OCI-LY7 (cell line): ENCODE results near the gene MYO7A. TPM values are rescaled to one million over a fixed set of nuclear protein-coding genes. Genes with fewer than 3 reads are reported as not detected.

Experiments used
- BruUV-seq: library from RNA; stranded (reverse); fragments of 400-500 nt; replicated peaks from 2 replicates; lab custom pipeline; 2021; lab: Mats Ljungman, UMichigan
- CTCF ChIA-PET: fragments of 300-600 bp; sonication (Branson Sonifier 250); formaldehyde crosslinking; loops from one replicate; lab custom pipeline; 2022; ENCODE audit warnings: antibody characterized with exemption; ENCODE audit not compliant: unreplicated experiment; lab: Charles Lee
- POLR2A ChIA-PET: fragments of 300-600 bp; sonication (Branson Sonifier 250); formaldehyde crosslinking; loops from one replicate; lab custom pipeline; 2022; ENCODE audit warnings: antibody characterized with exemption; lab: Charles Lee
- DNase-seq: peaks from one replicate; pipeline ENCODE4 v3.0.0-alpha.2; 2015; ENCODE audit warnings: low spot score
- H2AFZ ChIP-seq: fragments of 200-600 bp; sonication (generic), shearing (Covaris generic); 2 replicates; pipeline ENCODE4 v1.6.1; 2014; ENCODE audit warnings: mild to moderate bottlenecking, antibody characterized with exemption, low read length, moderate library complexity
- H3K27ac ChIP-seq: fragments of 200-600 bp; sonication (generic); 2 replicates; pipeline ENCODE4 v1.5.1; 2014; ENCODE audit warnings: mixed run types, low read depth, mild to moderate bottlenecking, moderate library complexity, low read length, inconsistent platforms; ENCODE audit not compliant: poor library complexity, severe bottlenecking
- H3K36me3 ChIP-seq: fragments of 200-600 bp; sonication (generic); 2 replicates; pipeline ENCODE4 v1.6.1; 2014; ENCODE audit warnings: mild to moderate bottlenecking, antibody characterized with exemption, low read length, moderate library complexity, mixed read lengths; ENCODE audit not compliant: insufficient read depth
- H3K4me1 ChIP-seq: fragments of 200-600 bp; sonication (generic); 2 replicates; pipeline ENCODE4 v1.5.1; 2014; ENCODE audit warnings: mild to moderate bottlenecking, low read length; ENCODE audit not compliant: insufficient read depth, poor library complexity, severe bottlenecking
- H3K4me2 ChIP-seq: fragments of 200-600 bp; sonication (generic); 2 replicates; pipeline ENCODE4 v1.6.1; 2014; ENCODE audit warnings: mild to moderate bottlenecking, low read length
- H3K4me3 ChIP-seq: fragments of 200-600 bp; sonication (generic); 2 replicates; pipeline ENCODE4 v1.5.1; 2014; ENCODE audit warnings: mild to moderate bottlenecking, low read depth, low read length; ENCODE audit not compliant: poor library complexity, severe bottlenecking
- H3K79me2 ChIP-seq: fragments of 200-600 bp; sonication (generic); 2 replicates; pipeline ENCODE4 v1.6.1; 2016; ENCODE audit warnings: low read depth, mild to moderate bottlenecking, low read length, moderate library complexity, mixed read lengths; ENCODE audit not compliant: insufficient read depth
- H3K9me2 ChIP-seq: fragments of 200-600 bp; sonication (generic); 2 replicates; pipeline ENCODE4 v1.6.1; 2016; ENCODE audit warnings: mild to moderate bottlenecking, low read length, mixed read lengths; ENCODE audit not compliant: insufficient read depth
- H3K9me3 ChIP-seq: fragments of 200-600 bp; sonication (generic); 2 replicates; pipeline ENCODE4 v1.6.1; 2014; ENCODE audit warnings: mild to moderate bottlenecking, mixed run types, low read length, mixed read lengths
- H4K20me1 ChIP-seq: fragments of 200-600 bp; sonication (generic); 2 replicates; pipeline ENCODE4 v1.6.1; 2014; ENCODE audit warnings: mild to moderate bottlenecking, antibody characterized with exemption, low read length, moderate library complexity, mixed read lengths; ENCODE audit not compliant: insufficient read depth
- EZH2phosphoT487 ChIP-seq: fragments of 200-600 bp; sonication (generic); IDR thresholded peaks from 2 replicates; pipeline ENCODE4 v1.6.1; 2018; ENCODE audit warnings: low read depth, borderline replicate concordance, mild to moderate bottlenecking, mixed run types, antibody characterized with exemption, low read length, moderate library complexity, mixed read lengths
- intact Hi-C: fragments of 100-400 bp; cut with micrococcal nuclease; formaldehyde crosslinking; loops from one replicate; pipeline ENCODE4 v1.10.0; 2022; ENCODE audit not compliant: unreplicated experiment
- total RNA-seq, 2 experiments: library from RNA; depleted of rRNA in 1 of 2; stranded (reverse); fragments of >200 nt in 1 of 2; shearing (Covaris generic) in 1 of 2; gene quantifications; 2 replicates each; pipeline ENCODE4 v1.2.3, GENCODE V29; 2014 to 2022
- TF ChIP-seq, protein P1 (sequence below): fragments of 200-600 bp; sonication (generic); conservative IDR thresholded peaks from 2 replicates; pipeline ENCODE4 v1.5.1; 2014; ENCODE audit warnings: mild to moderate bottlenecking, antibody characterized with exemption, low read length, moderate library complexity, mixed read lengths

MYO7A gene
- total RNA-seq, 2 experiments from 2014 or later, result not detected

GRCh38 chr11:77115956-77116355 lies 12.1 kb upstream of the MYO7A start:
- DNase-seq, result no peak
- no peak overlapping the region for H2AFZ ChIP-seq
- H3K4me1 ChIP-seq, result no peaks in the 10 kb centered on the region
- no peak for TF ChIP-seq EZH2phosphoT487
- TF ChIP-seq, protein P1, sequence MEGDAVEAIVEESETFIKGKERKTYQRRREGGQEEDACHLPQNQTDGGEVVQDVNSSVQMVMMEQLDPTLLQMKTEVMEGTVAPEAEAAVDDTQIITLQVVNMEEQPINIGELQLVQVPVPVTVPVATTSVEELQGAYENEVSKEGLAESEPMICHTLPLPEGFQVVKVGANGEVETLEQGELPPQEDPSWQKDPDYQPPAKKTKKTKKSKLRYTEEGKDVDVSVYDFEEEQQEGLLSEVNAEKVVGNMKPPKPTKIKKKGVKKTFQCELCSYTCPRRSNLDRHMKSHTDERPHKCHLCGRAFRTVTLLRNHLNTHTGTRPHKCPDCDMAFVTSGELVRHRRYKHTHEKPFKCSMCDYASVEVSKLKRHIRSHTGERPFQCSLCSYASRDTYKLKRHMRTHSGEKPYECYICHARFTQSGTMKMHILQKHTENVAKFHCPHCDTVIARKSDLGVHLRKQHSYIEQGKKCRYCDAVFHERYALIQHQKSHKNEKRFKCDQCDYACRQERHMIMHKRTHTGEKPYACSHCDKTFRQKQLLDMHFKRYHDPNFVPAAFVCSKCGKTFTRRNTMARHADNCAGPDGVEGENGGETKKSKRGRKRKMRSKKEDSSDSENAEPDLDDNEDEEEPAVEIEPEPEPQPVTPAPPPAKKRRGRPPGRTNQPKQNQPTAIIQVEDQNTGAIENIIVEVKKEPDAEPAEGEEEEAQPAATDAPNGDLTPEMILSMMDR, result no peak
- H3K9me3 ChIP-seq, result no peaks in the 10 kb centered on the region
- H3K4me3 ChIP-seq, result no peak overlapping the region
- no peaks in the 10 kb centered on the region for H3K79me2 ChIP-seq
- H3K36me3 ChIP-seq, result no peaks in the 10 kb centered on the region
- H3K9me2 ChIP-seq, result no peaks in the 10 kb centered on the region
- CTCF ChIA-PET, result no interaction called here
- H3K4me2 ChIP-seq, result no peak overlapping the region
- POLR2A ChIA-PET, result no interaction called here
- H4K20me1 ChIP-seq, result no peaks in the 10 kb centered on the region
- no TSS peak for BruUV-seq
- intact Hi-C loops, result no loop called here
- H3K27ac ChIP-seq, result no peak overlapping the region

DNA sequence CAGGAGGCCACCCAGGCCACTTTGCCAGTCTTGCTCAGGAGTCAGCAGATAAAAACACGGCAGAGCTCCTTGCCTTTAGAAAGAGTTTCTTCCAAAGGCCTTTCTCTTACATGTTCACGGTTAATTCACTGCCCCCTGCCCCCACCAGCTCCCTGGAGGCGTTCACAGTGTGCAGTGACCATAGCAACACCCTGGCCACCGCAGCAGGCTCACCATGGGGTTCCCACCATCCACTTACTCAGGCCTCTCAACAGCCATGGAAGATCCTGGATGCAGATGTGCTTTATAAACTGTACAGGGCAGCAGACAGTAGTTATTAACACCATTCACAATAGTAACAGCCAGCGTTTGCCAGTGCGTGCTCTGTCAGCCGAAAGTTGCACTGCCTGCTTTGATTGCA lies 10.6 kb upstream of the MYO7A start:
- POLR2A ChIA-PET, result no interaction called here
- no TSS peak for BruUV-seq
- Histone ChIP-seq H3K4me3 (no peak overlapping the region), H3K4me2 (no peak overlapping the region), H3K9me3 (no peaks in the 10 kb centered on the region), H4K20me1 (no peaks in the 10 kb centered on the region), H3K9me2 (no peaks in the 10 kb centered on the region), H3K27ac (no peak overlapping the region), H3K36me3 (no peaks in the 10 kb centered on the region), H2AFZ (no peak overlapping the region), H3K4me1 (no peaks in the 10 kb centered on the region), H3K79me2 (no peaks in the 10 kb centered on the region)
- no peak for DNase-seq
- intact Hi-C loops, result no loop called here
- CTCF ChIA-PET, result no interaction called here
- TF ChIP-seq EZH2phosphoT487, result no peak
- TF ChIP-seq, protein P1, result no peak

DNA sequence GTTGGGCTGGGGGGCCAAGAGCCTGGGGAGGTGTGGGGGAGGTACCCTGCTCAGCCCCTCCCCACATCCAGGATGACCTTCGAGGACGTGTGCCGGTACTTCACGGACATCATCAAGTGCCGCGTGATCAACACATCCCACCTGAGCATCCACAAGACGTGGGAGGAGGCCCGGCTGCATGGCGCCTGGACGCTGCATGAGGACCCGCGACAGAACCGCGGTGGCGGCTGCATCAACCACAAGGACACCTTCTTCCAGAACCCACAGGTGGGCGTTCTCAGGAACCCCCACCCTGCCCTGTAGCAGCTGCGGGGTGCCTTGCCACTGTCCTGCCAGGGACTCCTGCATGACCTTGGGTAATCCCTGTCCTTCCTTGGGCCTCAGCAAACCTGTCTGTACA lies 10.0 kb upstream of the MYO7A start:
- Histone ChIP-seq H3K9me3 (no peaks in the 10 kb centered on the region), H3K36me3 (no peaks in the 10 kb centered on the region), H3K27ac (no peak overlapping the region), H4K20me1 (no peaks in the 10 kb centered on the region), H3K4me2 (no peak overlapping the region), H2AFZ (no peak overlapping the region), H3K4me3 (no peak overlapping the region), H3K4me1 (no peaks in the 10 kb centered on the region), H3K9me2 (no peaks in the 10 kb centered on the region), H3K79me2 (no peaks in the 10 kb centered on the region)
- no peak for DNase-seq
- BruUV-seq, result no TSS peak
- intact Hi-C loops, result no loop called here
- TF ChIP-seq EZH2phosphoT487, result no peak
- TF ChIP-seq, protein P1, result no peak
- POLR2A ChIA-PET, result no interaction called here
- CTCF ChIA-PET, result interaction anchor here (0.5 kb wide), 1 partner anchor 949 kb away, joined by 3 read pairs; no protein-coding TSS in a partner anchor
